IMR-90 (cell line): Measurements from ENCODE around the gene ABI3. TPM values are rescaled to one million over a fixed set of nuclear protein-coding genes. Genes with fewer than 3 reads are reported as not detected.

Source experiments
- ATAC-seq: fragments of 200-7000 bp; cut with Tn5 transposase; 2 replicates; pipeline ENCODE4 v1.9.1; 2020; ENCODE audit warnings: low read depth, mild to moderate bottlenecking, moderate library complexity
- BruUV-seq: library from RNA; stranded (reverse); fragments of 400-500 nt; replicated peaks from 2 replicates; lab custom pipeline; 2021; lab: Mats Ljungman, UMichigan
- CTCF ChIA-PET: fragments of 300-600 bp; formaldehyde crosslinking; extraction: SDS; loops from one replicate; lab custom pipeline; 2021; ENCODE audit warnings: antibody characterized with exemption; lab: Yijun Ruan, JAX
- POLR2A ChIA-PET: fragments of 300-600 bp; sonication (Branson Sonifier 250); formaldehyde crosslinking; loops from one replicate; lab custom pipeline; 2022; ENCODE audit warnings: antibody characterized with exemption; ENCODE audit not compliant: unreplicated experiment; lab: Charles Lee
- DNase-seq: peaks from one replicate; pipeline ENCODE4 v3.0.0; 2013
- H2AFZ ChIP-seq: replicated peaks from 2 replicates; pipeline ENCODE3; 2013; ENCODE audit warnings: low read length, mild to moderate bottlenecking; ENCODE audit not compliant: poor library complexity
- H2AK5ac ChIP-seq: 2 replicates; pipeline ENCODE4 v1.6.1; 2013; ENCODE audit warnings: low read depth, low read length, inconsistent platforms
- H2AK9ac ChIP-seq: replicated peaks from 2 replicates; pipeline ENCODE3; 2013; ENCODE audit warnings: mild to moderate bottlenecking, low read depth, low read length, moderate library complexity; ENCODE audit not compliant: poor library complexity
- H2BK120ac ChIP-seq: 2 replicates; pipeline ENCODE4 v1.6.1; 2013; ENCODE audit warnings: low read depth, low read length, inconsistent platforms
- H2BK15ac ChIP-seq: 3 replicates; pipeline ENCODE4 v1.6.1; 2013; ENCODE audit warnings: low read depth, low read length, inconsistent platforms
- H2BK20ac ChIP-seq: 2 replicates; pipeline ENCODE4 v1.6.1; 2013; ENCODE audit warnings: low read depth, mild to moderate bottlenecking, inconsistent platforms, low read length, moderate library complexity
- H2BK5ac ChIP-seq: 2 replicates; pipeline ENCODE4 v1.6.1; 2013; ENCODE audit warnings: mild to moderate bottlenecking, low read depth, low read length, inconsistent platforms; ENCODE audit not compliant: poor library complexity, severe bottlenecking
- H3K14ac ChIP-seq: replicated peaks from 2 replicates; pipeline ENCODE4 v1.6.1; 2013; ENCODE audit warnings: low read depth, low read length, inconsistent platforms
- H3K18ac ChIP-seq: 2 replicates; pipeline ENCODE4 v1.6.1; 2013; ENCODE audit warnings: low read depth, low read length, control low read depth
- H3K23ac ChIP-seq: 2 replicates; pipeline ENCODE4 v1.6.1; 2013; ENCODE audit warnings: low read depth, low read length, inconsistent platforms
- H3K27ac ChIP-seq: 2 replicates; pipeline ENCODE4 v1.5.1; 2013; ENCODE audit warnings: mild to moderate bottlenecking, control low read depth, low read length; ENCODE audit not compliant: insufficient read depth
- H3K27me3 ChIP-seq: 2 replicates; pipeline ENCODE4 v1.6.1; 2013; ENCODE audit warnings: low read length; ENCODE audit not compliant: control insufficient read depth, insufficient read depth
- H3K36me3 ChIP-seq: 2 replicates; pipeline ENCODE4 v1.6.1; 2013; ENCODE audit warnings: low read length, mixed read lengths; ENCODE audit not compliant: control insufficient read depth, insufficient read depth
- H3K4ac ChIP-seq: 2 replicates; pipeline ENCODE4 v1.6.1; 2013; ENCODE audit warnings: low read depth, low read length, inconsistent platforms
- H3K4me1 ChIP-seq: 2 replicates; pipeline ENCODE4 v1.6.1; 2013; ENCODE audit warnings: low read length, mixed read lengths; ENCODE audit not compliant: control insufficient read depth, insufficient read depth
- H3K4me2 ChIP-seq: 2 replicates; pipeline ENCODE4 v1.6.1; 2013; ENCODE audit warnings: low read depth, mild to moderate bottlenecking, control low read depth, low read length, moderate library complexity
- H3K4me3 ChIP-seq: 2 replicates; pipeline ENCODE4 v1.5.1; 2013; ENCODE audit warnings: low read depth, mild to moderate bottlenecking, control low read depth, low read length, moderate library complexity; ENCODE audit not compliant: insufficient read depth
- H3K56ac ChIP-seq: 2 replicates; pipeline ENCODE4 v1.6.1; 2013; ENCODE audit warnings: low read length, inconsistent platforms; ENCODE audit not compliant: insufficient read depth; ENCODE audit errors: extremely low read depth
- H3K79me1 ChIP-seq, 2 experiments: 2 replicates each; pipeline ENCODE4 v1.6.1; 2013; ENCODE audit warnings: low read length in 2 of 2, inconsistent platforms in 1 of 2, low read depth in 1 of 2
- H3K9ac ChIP-seq: 2 replicates; pipeline ENCODE4 v1.6.1; 2013; ENCODE audit warnings: low read depth, low read length, control low read depth
- H3K9me1 ChIP-seq: 2 replicates; pipeline ENCODE4 v1.6.1; 2013; ENCODE audit warnings: low read length, inconsistent platforms; ENCODE audit not compliant: insufficient read depth
- H3K9me3 ChIP-seq: 2 replicates; pipeline ENCODE4 v1.6.1; 2013; ENCODE audit warnings: low read length; ENCODE audit not compliant: control insufficient read depth, insufficient read depth
- H4K20me1 ChIP-seq: 2 replicates; pipeline ENCODE4 v1.6.1; 2013; ENCODE audit warnings: low read length, inconsistent platforms; ENCODE audit not compliant: insufficient read depth
- H4K5ac ChIP-seq: 2 replicates; pipeline ENCODE4 v1.6.1; 2013; ENCODE audit warnings: mild to moderate bottlenecking, low read depth, low read length, control low read depth
- H4K8ac ChIP-seq, 2 experiments: 2 replicates each; pipeline ENCODE4 v1.6.1; 2013; ENCODE audit warnings: low read depth in 2 of 2, low read length in 2 of 2, control low read depth in 1 of 2, inconsistent platforms in 1 of 2
- H4K91ac ChIP-seq: 2 replicates; pipeline ENCODE4 v1.6.1; 2013; ENCODE audit warnings: low read depth, low read length, inconsistent platforms; ENCODE audit not compliant: insufficient read depth
- FOS ChIP-seq: fragments of 150-350 bp; IDR thresholded peaks from 2 replicates; pipeline ENCODE4 v1.6.1; 2016; ENCODE audit warnings: low read depth, low read length
- MAFK ChIP-seq: IDR thresholded peaks from 2 replicates; pipeline ENCODE4 v1.6.1; 2012; ENCODE audit warnings: low read depth, low read length, improper control_type of control experiment
- MAZ ChIP-seq: IDR thresholded peaks from 2 replicates; pipeline ENCODE4 v1.6.1; 2012; ENCODE audit warnings: low read depth, mild to moderate bottlenecking, low read length, improper control_type of control experiment, moderate library complexity, borderline replicate concordance
- MXI1 ChIP-seq: IDR thresholded peaks from 2 replicates; pipeline ENCODE4 v1.6.1; 2012; ENCODE audit warnings: low read depth, mild to moderate bottlenecking, low read length, moderate library complexity, borderline replicate concordance
- NFE2L2 ChIP-seq: fragments of 150-350 bp; IDR thresholded peaks from 2 replicates; pipeline ENCODE4 v1.6.1; 2016; ENCODE audit warnings: low read depth, mild to moderate bottlenecking, low read length
- POLR2A ChIP-seq: IDR thresholded peaks from 2 replicates; pipeline ENCODE4 v1.6.1; 2012; ENCODE audit warnings: mild to moderate bottlenecking, low read depth, low read length
- RFX5 ChIP-seq: IDR thresholded peaks from 2 replicates; pipeline ENCODE4 v1.8.0; 2012; ENCODE audit warnings: low read depth, mild to moderate bottlenecking, low read length, moderate library complexity
- SMC3 ChIP-seq: fragments of 150-350 bp; IDR thresholded peaks from 2 replicates; pipeline ENCODE4 v1.6.1; 2016; ENCODE audit warnings: low read depth, mild to moderate bottlenecking, antibody characterized with exemption, low read length, moderate library complexity
- WGBS, 2 experiments: methylation state at CpG; one replicate each; pipeline versions ENCODE4 v1.1.5 to v1.1.7; 2013; ENCODE audit warnings: missing lambda C conversion rate in 2 of 2; ENCODE audit not compliant: insufficient read length in 1 of 2; ENCODE audit errors: extremely low coverage in 2 of 2; 5-methylcytosine and 5-hydroxymethylcytosine counted together
- dilution Hi-C: fragments of 300-500 bp; cut with HindIII; formaldehyde crosslinking; loops from one replicate; pipeline ENCODE4 v1.14.3; 2018; ENCODE audit warnings: low sequenced_read_pairs; ENCODE audit not compliant: unreplicated experiment
- in situ Hi-C: fragments of 300-500 bp; cut with MboI; formaldehyde crosslinking; loops from 3 replicates; pipeline ENCODE4 v1.14.3; 2019; ENCODE audit warnings: low sequenced_read_pairs, inconsistent platforms, mixed read lengths
- intact Hi-C: fragments of 100-400 bp; cut with micrococcal nuclease; formaldehyde crosslinking; loops from 2 replicates; pipeline ENCODE4 v1.10.0; 2022
- polyA plus RNA-seq, 3 experiments: library from polyadenylated mRNA; depleted of rRNA; stranded (reverse); fragments of >200 nt; gene quantifications; 2 replicates each; pipeline ENCODE4 v1.2.3, GENCODE V29; 2012; ENCODE audit warnings: low replicate concordance in 1 of 3
- total RNA-seq: library from RNA; depleted of rRNA; stranded (reverse); fragments of >200 nt; gene quantifications from 2 replicates; pipeline ENCODE4 v1.2.3, GENCODE V29; 2012
- TF ChIP-seq, protein P1 (sequence below): fragments of 150-350 bp; IDR thresholded peaks from 2 replicates; pipeline ENCODE4 v1.6.1; 2017; ENCODE audit warnings: mild to moderate bottlenecking, antibody characterized with exemption, low read length, low read depth
- TF ChIP-seq, protein P2 (sequence below): conservative IDR thresholded peaks from 2 replicates; pipeline ENCODE4 v1.5.1; 2012; ENCODE audit warnings: mild to moderate bottlenecking, low read depth, low read length, improper control_type of control experiment

Gene ABI3
- total and polyA plus RNA-seq, 2 of the 4 experiments (the other 2 are of a cell fraction), result 1.1 to 1.2 TPM

DNA sequence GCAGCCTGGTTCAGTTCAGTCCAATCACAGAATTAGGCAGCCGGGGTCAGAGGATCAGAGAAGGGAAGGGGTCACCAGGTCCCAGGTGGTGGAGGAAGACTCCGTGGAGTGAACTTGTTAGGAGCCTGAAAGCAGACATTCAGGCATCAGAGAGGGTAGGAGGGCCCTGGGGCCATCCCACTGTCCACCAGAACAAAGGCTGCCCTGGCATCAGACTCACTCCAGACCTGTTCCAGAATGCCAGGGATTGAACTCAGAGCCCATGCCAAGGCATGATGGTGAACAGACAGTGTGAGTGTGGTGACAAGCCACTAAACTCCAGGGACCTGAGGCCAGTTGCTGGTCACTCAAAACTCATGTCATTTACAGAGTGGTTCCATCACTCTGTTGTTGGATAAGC, 40.3 kb upstream of the ABI3 start:
- no peak overlapping the region for H3K9ac ChIP-seq
- no peak overlapping the region for H4K91ac ChIP-seq
- H2BK20ac ChIP-seq, result no peak overlapping the region
- no peak overlapping the region for H2BK5ac ChIP-seq
- no peak overlapping the region for H2AFZ ChIP-seq
- H3K4ac ChIP-seq, result no peak overlapping the region
- H3K4me2 ChIP-seq, result no peak overlapping the region
- H2BK15ac ChIP-seq, result no peak overlapping the region
- H3K4me3 ChIP-seq, result no peak overlapping the region
- intact Hi-C loops (no loop called here), in situ Hi-C loops (no loop called here), dilution Hi-C loops (no loop called here)
- no peak overlapping the region for H3K23ac ChIP-seq
- WGBS, 2 experiments, result no CpG with 5 or more reads among the region's 2 CpGs
- no TSS peak for BruUV-seq
- no peak overlapping the region for H2AK5ac ChIP-seq
- H4K8ac ChIP-seq, result no peak overlapping the region
- POLR2A ChIA-PET, result no interaction called here
- no peak overlapping the region for H2AK9ac ChIP-seq
- no peaks in the 10 kb centered on the region for H3K79me1 ChIP-seq
- DNase-seq (no peak), ATAC-seq (no peak)
- H3K14ac ChIP-seq, result no peak overlapping the region
- CTCF ChIA-PET, result interaction anchor here (0.9 kb wide), 1 partner anchor 9 kb away, joined by 3 read pairs; no protein-coding TSS in a partner anchor
- no peak overlapping the region for H4K5ac ChIP-seq
- no peak overlapping the region for H2BK120ac ChIP-seq
- H3K56ac ChIP-seq, result no peak overlapping the region
- H3K9me3 ChIP-seq, result peaks cover 11% of the 10 kb centered on the region
- H3K9me1 ChIP-seq, result no peaks in the 10 kb centered on the region
- H3K27ac ChIP-seq, result no peak overlapping the region
- H3K4me1 ChIP-seq, result no peaks in the 10 kb centered on the region
- no peaks in the 10 kb centered on the region for H3K36me3 ChIP-seq
- H3K27me3 ChIP-seq, result peaks cover 52% of the 10 kb centered on the region
- no peak for TF ChIP-seq RFX5
- TF ChIP-seq, protein P1, sequence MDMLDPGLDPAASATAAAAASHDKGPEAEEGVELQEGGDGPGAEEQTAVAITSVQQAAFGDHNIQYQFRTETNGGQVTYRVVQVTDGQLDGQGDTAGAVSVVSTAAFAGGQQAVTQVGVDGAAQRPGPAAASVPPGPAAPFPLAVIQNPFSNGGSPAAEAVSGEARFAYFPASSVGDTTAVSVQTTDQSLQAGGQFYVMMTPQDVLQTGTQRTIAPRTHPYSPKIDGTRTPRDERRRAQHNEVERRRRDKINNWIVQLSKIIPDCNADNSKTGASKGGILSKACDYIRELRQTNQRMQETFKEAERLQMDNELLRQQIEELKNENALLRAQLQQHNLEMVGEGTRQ, result no peak
- no peak for TF ChIP-seq FOS
- no peak for TF ChIP-seq POLR2A
- TF ChIP-seq, protein P2, sequence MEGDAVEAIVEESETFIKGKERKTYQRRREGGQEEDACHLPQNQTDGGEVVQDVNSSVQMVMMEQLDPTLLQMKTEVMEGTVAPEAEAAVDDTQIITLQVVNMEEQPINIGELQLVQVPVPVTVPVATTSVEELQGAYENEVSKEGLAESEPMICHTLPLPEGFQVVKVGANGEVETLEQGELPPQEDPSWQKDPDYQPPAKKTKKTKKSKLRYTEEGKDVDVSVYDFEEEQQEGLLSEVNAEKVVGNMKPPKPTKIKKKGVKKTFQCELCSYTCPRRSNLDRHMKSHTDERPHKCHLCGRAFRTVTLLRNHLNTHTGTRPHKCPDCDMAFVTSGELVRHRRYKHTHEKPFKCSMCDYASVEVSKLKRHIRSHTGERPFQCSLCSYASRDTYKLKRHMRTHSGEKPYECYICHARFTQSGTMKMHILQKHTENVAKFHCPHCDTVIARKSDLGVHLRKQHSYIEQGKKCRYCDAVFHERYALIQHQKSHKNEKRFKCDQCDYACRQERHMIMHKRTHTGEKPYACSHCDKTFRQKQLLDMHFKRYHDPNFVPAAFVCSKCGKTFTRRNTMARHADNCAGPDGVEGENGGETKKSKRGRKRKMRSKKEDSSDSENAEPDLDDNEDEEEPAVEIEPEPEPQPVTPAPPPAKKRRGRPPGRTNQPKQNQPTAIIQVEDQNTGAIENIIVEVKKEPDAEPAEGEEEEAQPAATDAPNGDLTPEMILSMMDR, result no peak
- TF ChIP-seq NFE2L2, result no peak
- TF ChIP-seq SMC3, result no peak
- TF ChIP-seq MAFK, result no peak
- TF ChIP-seq MAZ, result no peak
- no peak for TF ChIP-seq MXI1
- H4K20me1 ChIP-seq, result no peaks in the 10 kb centered on the region
- no peak overlapping the region for H3K18ac ChIP-seq
